Activated CD8-positive, alpha-beta memory T cell treated with anti-CD3 and anti-CD28 coated beads, Interleukin-2, amount 50 U/mL, for 48 hours (primary cell): ENCODE data around the gene WASF3.

Experiments used
- DNase-seq: peaks from one replicate; pipeline ENCODE4 v3.0.0-alpha.2; 2020

Gene WASF3

DNA sequence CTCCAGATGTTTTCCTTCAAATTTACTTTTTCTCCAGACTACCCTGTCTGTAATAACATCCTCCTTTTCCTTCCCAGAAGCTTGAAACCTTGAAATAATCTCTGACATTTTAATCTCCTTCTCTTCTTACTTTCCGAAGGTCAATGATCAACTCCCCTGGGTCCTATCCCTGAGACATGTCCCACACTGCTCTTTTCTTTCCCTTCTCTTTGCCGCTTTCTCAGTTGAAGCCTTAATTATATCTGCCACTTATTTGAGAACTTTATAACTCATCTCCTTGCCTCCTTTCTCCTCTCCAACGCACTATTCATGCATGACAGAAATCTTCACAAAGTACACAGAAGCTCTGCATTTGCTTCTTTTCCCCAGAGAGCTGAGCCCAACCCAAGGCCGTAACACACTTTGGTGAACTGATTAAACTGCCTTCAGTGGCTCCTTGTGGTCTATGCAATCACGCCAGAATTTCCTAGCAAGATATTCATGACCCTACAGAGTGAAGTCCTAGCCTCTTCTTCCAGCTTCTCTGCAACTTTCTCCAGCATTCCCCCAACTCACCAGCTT is 9.2 kb upstream of the WASF3 start:
- DNase-seq: no peak

DNA sequence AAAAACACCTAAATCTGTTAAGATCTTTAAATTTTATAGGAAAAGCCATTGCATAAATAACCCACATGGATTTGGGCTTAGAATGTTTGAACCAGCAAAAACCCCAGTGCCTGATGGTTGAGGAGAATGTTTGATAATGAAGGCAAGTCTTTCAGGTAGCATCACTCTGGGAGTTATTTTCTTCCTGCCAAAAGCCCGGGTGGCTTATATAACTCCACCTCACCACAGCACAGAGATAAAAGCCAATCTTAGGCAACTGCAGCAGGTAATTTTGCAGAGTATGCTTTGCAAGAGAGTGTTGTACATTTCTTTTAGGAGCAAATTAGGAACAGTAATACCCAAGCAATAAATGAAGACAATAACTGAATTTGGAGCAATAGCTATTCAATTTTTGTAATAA is 7.8 kb upstream of the WASF3 start:
- DNase-seq: no peak

DNA sequence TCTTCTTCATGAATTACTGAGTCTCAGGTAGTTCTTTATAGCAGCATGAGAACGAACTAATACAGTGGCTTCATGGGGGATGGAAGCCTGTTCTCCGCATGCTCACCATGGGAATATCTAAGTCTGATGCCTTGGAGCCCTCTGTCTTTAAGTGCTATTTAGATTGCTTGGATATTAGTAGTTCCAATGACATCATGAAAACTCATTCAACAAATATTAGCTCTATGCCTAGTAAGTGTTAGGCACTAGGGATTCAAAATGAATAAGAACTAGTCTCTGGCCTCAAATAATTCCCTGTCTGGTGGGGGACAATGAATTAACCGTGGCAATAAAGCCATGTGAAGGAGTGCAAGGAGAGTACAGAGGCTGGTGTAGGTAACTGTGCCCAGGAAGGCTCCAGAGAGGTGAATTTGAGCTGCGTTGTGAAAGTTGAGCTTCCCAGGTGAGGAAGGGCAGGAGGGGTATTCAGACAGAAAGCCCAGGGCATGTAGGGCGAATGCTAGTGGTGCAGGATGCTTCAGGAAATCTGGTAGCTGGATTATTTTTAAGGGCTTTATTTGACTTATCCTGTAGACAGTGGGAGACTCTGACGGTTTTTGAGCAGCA is 6.1 kb upstream of the WASF3 start:
- DNase-seq: no peak

DNA sequence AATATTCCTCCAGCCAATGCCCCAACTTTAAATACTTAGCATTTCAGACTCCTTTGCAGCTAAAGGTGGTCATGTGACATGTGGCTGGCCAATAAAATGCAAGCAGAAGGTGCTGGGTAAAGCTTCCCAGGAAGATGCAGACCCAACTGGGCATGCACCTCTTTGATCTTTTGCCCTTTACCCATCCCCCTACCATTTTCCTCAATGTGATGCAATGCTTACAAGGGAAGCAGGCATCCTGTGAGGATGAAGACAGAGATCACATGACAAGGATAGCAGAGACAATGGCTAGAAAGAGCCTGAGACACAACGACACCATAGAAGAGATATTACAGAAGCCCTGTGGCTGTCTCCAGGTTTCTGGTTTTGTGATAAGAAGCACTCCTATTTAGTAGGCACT is 2.1 kb upstream of the WASF3 start:
- DNase-seq: no peak

DNA sequence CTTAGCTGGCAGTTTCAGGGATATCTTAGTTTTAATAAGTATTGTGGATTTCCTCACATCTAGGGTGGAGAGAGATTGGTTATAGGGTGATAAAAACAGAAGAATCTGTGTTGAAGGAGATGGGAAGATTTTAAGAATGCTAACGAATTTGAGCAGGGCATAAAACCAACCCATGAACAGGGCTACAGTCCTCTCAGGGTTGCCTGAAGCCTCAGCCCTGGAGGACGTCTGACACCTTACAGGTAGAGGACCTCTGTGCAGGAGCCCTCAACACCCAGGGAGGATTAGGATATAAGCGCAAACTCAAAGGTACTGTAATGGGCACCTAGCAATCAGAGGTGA is 461 bp upstream of the WASF3 start:
- no peak for DNase-seq

DNA sequence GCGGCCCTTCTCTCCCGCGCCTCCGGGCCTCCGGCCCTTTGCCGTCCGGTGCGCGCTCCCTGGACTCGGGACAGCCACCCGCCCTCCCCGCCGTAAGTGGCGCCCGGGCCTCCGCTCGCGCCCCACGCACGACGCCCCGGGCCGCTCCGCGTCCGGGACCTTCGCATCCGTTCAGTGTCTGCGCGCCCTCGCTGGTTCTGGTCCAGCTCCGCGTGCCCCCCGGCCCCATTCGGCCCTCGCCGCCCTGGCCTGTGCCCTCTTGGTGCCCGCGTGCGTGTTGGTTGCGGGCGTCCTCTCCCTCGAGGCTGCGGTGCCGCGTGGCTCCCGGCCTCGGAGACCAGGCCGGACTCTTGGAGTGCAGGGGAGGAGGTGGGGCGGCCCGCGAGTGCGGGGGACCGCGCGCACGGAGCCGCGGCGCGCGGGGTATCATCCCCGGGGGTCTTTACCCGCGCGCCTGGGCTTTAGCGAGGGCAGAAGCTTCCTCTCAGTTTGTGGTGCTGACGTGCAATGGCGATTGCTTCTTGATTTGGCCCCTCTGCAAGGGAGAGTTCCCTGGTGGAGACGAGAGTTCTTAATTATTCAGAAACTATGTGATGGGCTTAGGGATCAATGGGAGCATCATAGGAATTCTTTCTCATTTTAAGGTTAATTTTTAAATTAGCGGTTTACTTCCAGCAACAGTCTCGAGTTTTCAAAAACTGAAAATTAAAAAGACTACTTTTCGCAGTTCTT is 757 bp downstream of the WASF3 start:
- DNase-seq: no peak

DNA sequence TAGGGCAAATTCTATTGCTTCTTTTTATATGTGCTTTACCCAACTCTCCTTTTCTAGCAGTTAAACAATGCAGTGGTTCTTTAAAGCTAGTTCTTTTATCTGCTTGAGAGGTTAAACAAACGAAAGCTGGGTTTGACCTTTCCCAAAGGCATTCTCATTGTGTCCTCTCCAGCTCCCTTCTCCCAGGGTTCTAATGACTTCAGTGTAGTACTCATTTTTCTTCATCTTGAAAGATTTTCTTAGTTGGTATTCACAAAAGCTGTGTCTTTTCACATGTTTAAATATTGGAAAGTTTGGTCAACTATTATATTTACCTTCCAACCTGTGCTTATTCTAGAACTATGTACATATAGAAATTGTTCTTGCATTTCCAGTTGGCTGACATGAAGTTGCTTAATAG is 1.5 kb downstream of the WASF3 start:
- no peak for DNase-seq

DNA sequence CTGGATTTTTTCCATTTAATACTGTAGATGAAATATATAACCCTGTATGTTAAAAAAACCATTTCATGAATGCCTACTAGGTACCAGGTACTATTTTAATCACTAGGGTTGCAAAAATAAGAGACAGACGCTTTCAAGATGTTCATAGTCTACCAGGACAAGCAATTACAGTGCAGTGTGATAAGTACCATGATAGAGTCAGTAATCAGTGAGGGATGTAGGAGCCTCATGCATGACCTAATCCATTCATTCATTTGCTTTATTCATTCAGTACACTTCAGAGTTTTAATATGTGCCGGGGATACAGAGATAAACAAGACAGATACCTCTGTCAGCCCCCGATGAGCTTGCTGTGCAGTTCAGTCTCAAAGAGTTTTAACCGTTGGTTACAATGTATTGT is 3.0 kb downstream of the WASF3 start:
- DNase-seq: no peak

DNA sequence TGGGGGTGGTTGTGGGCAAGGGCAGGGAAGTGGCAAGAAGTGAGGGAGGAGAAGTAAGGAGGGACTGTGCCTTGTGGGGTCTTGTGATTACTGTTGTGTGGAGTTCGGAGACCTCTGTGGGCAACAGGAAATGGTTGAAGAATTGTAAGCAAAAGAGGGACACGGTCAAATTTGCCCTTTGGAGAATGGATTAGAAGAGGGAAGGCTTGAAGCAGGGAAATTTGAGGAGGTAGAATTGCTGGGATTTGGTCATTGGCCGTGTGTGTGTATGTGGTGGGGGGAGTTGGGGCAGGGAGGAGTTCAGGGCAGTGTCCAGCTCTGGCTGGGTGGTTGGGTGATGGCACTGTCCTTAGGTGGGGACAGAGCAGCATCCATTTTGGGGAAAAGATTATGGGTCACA is 3.6 kb downstream of the WASF3 start:
- DNase-seq: no peak

DNA sequence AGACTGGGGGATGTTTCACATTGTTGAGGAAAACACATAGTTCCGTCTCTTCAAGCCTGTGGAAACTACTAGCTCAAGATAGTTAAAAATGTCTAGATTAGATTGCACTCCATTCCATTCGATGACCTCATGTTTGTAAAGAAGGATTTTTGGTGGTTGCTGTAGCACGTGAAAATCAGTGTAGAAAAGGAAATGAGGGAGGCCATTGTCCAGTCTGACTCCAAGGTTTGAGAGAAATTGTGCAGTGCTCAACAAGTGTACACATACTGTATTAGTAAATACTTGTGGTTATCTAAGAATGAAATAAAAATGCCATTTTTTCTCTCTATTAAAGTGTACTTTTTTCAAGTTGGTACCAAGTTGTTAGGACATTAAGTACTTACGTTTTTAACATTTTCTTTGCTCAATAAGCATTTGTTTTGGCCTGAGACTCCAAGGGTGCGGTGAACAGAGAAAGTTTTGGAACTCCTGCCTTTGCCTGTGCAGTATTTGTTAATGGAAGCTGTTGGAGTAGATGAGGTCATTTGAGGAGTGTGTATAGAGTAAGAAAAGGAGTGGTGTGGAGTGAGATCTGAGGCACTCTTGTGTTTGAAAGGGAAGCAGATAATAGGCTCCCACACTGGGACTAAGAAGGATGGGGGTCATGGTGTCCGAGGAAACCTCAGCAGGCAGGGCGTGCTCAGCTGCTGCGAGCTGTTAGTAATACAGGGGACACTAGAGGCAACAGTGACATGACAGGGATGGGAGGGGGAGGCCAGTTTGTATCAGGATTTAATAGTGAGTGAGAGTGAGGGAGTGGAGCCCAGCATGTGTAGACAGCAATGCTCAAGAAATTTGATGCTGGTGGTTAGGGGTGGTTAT is 4.4 kb downstream of the WASF3 start:
- no peak for DNase-seq

DNA sequence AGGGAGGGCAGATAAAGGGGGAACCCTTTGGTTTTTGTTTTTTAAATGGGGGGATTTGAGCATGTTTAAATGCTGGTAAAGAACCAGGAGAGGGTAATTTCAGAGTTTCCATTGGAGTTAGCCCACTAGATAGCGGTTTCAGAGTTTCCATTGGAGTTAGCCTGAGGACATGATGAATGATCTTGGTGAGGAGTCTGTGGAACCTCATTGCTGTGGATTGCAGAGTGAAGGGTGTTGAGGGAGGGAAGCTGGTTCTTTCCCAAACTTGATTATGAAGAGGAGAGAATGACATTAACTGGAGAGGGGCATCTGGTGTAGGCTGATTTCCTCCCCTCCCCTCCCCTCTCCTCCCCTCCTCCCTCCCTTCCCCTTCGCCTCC is 5.0 kb downstream of the WASF3 start:
- no peak for DNase-seq

DNA sequence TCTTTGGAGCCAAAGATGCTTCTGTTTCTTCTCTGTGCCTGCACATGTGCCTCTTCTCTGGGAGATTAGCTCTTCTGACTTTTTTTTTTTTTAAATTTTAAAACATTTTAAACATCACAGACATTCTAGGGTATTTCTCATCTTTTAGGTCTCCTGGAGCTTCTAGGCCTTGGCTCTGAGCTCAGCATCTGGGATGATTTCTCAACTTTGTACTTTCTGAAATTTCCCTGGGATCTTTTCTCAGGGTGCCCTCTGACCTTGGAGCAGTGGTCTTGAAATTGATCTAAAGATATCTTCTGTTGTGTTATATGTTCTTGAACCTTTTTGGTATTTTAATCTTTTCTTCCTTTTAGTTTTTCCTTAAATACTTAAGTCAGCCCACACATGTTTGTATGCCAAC is 6.2 kb downstream of the WASF3 start:
- no peak for DNase-seq

DNA sequence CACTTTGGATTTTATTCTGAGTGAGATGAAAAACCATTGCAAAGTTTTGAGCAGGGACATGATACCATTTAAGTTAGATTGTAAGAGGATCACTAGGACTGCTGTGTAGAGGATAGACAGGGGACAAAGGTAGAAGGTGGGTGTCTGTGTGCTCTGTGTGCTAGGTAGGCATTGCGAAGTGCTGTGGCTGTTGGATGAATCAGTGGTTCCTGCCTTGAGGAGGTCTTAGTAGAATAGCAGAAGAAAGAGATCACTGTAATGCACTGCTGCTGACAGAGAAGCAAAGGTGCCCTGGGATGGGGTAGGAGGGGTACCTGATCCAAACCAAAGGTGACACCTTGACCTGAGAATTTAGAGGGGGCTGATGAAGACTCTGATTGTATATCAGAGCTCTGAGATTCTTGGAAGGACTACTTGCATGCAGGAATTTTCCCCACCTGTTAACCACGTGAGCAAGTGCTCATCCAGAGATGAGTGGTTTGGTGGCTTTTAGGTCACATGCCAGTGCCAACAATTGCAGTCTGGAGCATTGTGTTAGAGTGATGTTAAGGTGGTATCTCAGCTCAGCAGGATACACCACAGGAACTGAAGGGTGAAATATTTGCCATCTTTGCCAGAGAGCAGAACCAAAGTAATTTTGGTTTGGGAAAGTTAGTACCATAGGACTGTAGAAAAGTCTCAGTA is 10.8 kb downstream of the WASF3 start:
- no peak for DNase-seq

DNA sequence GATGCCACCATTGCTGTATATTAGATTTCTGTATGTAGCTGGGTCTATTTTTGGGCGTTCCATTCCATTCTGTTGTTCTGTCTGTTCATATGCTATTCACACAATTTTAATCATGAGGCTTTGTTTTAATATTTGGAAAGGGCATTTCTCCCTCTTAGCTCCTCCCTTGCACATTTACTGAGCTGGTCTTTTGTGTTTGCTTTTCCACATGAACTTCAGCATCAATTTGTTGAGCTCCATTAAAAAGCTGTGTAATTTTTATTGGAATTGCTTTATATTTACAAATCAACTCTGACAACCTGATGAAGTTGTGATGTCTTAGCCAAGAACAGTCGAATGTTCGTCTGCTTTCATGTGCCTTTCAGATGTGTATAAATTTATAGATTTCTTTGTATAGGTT is 14.0 kb downstream of the WASF3 start:
- no peak for DNase-seq

DNA sequence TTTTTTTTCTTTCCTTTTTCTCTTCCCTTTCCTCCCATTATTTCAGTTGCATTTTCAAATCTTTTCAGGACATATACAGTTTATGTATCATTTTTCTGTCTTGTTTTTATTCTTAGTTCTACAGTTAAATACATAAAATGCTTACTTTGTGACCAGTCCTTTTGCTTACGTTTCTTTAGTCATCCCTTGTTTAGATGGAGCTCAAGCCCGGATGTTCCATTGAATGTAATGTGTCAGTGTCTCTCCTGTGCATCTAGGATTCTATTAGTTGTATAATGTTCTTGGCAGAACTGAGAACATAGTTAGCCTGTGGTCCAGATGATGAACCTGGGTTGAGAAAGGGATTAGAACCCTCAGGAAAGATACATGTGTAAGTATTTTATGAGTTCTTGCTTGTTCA is 17.8 kb downstream of the WASF3 start:
- no peak for DNase-seq

DNA sequence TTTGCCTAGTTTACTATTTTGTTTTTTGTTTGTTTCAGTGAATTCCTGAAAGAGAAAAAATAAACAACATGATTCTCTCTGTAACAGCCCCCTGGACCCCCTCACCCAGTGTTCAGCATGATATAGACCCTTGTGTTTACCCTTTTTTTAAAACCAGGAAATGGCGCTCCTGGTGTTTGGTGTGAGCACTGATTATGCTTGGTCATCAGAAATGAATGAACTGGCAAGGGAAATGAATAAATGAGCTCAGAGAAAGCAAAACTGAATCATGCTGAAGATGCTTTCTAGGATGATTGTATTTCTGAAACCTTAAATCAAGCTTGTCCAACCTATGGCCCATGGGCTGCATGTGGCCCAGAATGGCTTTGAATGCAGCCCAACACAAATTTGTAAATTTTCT is 22.1 kb downstream of the WASF3 start:
- DNase-seq: no peak

DNA sequence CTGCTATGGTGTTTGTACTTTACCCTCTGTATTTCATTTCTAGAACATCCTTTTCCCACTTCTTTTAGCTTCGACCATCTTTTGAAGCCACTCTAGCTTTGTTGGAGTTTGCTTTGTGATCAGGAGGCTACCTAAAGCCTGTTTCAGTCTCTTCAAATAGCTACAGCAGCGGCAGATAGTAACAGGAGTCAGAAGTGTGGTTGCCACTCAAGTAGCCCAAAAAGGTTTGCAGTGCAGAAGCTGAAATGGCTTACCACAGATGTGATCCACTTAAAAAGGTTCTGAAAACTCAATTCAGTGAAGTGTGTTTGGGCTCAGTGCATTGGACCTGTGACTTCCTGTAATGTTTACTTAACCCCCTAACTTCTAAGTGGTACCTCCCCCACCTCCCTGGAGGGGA is 26.2 kb downstream of the WASF3 start:
- no peak for DNase-seq

DNA sequence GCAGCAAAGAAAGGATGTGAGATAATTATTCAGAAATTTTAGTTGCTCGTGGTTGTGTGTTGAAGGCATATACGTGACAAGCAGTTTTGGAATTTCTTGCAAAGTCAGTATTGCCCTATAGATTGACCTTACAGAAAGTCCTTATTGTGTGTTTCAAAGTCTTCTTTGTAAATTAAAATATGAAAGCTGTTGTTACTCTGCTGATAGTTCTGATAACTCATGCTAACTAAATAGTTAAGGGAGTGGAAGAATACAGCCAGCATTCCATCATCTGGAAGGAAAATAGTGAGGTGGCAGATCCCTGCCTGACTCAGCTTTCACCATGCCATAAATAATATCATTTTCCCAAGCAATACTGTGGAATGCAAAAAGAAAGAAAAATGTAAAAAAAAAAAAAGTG is 27.2 kb downstream of the WASF3 start:
- no peak for DNase-seq

DNA sequence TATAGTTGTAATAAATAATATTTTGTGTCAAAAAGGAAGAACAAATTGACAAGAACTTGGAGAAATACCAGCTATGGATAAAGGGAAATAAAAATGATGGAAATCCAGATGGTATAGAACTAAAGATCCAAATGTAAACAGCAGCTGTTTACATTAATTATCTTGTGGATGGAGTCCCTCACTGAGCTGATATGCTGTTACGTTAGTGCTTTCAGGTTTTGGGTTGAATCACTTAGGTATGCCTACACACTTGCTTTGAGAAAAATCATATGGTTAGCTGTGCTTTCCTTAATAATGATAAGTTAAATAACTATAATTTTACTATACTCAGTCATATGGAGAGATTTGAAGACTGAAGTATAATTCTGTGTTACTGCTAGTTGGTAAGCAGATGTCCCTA is 27.7 kb downstream of the WASF3 start:
- no peak for DNase-seq

DNA sequence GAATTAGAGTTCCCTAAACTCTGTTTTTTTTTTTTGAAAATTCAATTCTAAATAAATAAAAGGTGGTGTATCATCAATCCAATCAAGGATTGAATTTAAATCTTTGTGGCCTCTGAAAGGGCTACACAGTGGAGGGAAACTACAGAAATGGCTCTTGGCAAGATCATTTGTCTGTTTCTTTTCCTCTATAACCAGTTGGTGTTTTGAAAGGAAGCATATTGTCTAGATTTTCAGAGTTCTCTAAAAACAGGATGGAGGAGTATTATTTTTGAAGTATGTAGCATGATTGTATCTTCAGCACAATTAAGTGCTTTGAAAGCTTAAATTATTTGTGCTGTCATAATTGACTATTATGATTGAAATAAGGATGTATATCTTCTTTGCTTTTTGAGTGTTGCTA is 29.8 kb downstream of the WASF3 start:
- no peak for DNase-seq

DNA sequence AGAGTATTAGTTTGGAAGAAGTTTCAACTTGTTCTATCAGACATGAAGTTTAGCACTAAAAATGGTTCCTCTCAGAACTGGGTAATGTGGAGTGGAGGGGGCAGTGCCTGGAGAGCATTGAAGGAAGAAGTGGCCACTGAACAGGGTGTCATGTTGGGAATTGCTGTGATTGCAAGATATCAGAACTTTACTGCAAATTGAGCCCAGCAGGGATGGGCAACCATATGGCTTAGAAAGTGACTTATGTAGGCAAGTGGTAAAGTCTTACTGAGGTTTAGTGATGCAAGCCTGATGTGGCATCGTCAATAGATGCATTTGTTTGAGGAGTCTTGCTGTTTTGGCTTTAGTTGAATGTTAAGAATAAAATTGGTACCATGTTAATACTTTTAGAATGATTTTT is 31.7 kb downstream of the WASF3 start:
- DNase-seq: no peak

DNA sequence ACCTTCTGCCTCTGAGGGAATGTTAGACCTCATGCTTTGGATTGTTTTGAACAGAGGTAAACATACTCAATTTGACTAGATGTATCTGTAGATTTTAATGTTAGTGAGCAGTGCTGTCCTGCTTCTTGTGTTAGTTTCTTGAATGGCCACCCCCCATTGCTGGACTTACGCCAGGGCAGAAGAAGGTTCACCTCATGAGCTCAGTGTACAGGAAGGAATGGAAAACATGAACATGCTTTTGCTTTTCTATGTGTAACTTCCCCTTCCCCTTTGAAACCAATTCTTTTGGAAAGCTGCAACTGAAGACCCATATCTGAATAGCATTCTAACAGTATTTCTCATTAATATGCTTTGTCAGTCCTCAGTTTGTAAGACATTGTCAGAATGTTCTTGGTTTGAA is 32.3 kb downstream of the WASF3 start:
- no peak for DNase-seq

DNA sequence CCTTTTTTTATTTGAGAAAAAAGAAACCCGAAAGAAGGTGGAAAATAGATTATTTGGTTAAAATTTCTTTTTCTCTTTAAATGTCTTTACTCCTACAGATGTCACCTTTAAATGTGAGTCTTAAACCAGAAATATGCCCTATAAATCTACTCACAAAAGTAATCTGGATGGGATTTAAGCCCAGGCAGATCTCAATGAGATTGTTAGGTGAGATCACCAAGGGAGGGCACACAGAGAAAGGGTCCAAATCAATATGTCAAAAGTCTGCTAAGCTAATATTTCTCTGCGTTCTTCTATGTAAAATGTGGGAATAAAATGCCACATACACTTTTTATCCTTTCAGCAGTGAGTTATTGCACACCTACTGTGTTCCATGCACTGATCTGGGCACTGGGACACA is 32.9 kb downstream of the WASF3 start:
- DNase-seq: no peak

DNA sequence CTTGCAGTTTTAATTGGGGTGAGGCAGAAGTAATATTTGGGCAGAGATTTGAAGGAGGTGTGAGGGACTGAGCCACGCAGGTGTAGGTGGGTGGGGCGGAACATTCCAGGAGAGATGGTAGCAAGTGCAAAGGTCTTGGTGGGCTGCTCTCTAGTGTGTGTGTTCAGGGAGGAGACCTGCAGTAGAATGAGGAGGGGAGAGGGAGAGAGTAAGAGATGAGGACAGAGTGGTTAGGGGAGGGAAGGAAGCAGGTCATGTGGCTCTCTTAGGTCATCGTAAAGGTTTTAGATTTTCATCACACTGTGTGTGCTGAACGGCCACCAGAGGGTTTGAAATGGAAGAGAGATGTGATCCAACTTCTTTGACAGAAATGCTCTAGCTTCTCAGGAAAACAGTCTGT is 33.5 kb downstream of the WASF3 start:
- no peak for DNase-seq
